ENCODE results near the gene PSD2.

The PSD2 gene

DNA sequence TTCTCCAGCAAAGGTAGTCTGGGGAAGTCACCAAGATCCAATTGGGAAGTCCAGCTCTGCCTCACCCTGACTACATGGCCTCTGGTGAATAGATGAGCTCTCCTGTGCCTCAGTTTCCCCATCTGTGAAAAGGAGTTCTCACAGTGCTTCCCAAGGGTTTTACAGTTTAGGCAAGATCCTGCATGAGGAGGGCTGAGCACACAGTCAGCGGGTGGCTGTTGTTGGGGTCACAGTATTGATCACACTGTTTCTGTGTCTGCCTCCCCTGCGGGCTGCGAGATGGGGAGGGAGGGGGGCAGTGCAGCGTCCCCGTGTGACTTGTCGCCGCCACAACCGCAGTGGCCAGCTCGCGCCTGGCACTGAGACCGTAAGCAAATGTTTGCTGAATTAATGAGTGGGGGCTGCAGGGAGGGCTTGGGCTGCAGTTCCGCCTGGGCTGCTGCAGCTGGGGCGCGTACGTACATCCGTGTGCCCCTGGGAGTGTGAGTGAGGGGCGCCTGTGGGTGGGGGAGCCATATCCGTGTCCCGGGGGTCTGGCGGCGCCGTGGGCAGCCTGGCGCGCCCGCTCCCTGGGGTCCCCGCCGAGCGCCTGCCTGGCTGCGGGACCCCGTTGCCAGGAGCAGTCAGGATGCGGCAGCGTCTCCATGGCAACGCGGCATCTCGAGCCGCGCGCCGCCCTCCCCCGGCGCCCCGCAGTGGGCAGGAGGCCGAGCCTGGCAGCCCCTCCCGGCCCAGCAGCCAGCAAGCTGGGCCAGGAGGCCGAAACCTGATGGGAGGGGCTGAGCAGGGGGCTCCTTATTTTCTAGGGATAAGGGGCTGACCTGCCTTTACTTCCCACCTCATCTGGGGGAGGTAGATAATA lies 31.4 kb upstream of the PSD2 start:
- DNase-seq = peak; percentile 62

DNA sequence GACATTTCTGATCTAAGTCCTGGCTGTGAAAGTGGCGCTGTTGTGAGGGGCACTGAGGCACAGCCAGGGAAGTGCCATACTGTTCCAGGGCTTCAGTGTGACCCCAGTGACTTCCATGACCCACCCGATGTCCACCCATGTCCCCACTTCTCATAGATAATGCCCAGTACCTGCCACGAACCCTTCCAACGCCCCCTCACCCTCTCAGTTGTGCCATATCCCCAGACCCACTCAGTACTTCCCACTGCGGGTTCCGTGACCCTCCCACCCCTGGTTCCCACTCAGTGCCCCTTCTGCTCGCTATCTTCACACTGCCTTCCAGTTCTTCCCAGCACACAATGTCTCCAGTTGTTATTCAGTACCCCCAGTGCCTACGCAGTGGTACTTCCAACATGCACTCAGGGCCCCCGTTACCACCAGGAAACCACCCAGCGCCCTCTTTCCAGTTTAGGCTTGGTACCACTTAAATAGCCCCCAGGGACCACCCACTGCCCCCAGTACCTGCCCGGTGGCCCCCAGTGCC lies 30.7 kb upstream of the PSD2 start:
- no peak for DNase-seq

- peak; percentile 77 for DNase-seq
These were observed 30.0 kb upstream of the PSD2 start for GRCh38 chr5:139765409-139766217.

DNA sequence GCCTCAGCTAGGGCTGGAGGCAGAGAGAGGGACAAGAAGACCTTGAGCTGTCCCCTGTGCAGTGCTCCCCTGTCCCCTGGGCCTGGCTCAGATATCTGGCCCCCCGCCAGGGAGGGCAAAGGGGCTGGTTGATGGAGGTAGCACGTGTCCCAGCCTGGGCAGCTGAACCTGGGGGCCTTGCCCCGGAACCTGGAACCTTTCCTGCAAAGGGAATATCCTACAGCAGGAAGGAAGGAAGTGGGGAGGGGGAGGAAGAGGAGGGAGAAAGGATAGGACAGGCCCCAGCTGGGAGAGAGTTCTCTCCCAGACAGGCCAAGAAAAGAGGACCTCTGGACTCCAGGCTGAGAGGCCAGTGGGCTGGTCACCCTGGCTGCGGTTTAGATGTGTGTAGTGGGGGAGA lies 27.6 kb upstream of the PSD2 start:
- DNase-seq = no peak

DNA sequence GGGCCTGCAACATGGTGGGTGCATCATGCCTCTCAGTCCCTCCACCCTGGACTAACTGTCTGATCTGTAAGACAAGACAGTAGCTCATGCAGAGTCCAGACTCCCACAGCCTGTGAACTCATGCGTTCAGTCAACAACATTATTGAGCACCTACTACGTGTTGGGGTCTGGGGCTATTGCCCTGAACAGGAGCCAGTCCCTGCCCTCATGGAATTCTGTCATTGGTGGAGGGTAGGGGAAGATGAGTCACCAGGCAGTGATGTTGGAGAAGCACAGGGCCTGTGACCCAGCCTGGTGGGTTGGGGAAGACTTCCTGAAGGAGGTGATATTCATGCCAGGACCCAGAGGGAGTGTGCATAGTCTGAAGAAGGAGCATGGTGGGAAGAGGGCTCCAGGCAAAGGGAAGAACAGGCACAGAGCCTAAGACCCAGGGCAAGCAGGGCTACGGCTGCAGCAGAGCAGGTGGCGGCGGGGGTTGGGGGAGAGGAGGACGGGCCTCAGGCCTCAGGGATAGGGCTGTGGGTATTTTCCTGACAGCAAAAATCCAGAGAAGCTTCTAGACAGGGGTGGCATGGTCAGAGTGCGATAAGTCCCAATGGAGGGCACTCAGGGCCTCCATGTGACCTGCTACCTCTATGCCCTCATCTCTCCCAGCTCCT lies 26.7 kb upstream of the PSD2 start:
- DNase-seq = no peak

DNA sequence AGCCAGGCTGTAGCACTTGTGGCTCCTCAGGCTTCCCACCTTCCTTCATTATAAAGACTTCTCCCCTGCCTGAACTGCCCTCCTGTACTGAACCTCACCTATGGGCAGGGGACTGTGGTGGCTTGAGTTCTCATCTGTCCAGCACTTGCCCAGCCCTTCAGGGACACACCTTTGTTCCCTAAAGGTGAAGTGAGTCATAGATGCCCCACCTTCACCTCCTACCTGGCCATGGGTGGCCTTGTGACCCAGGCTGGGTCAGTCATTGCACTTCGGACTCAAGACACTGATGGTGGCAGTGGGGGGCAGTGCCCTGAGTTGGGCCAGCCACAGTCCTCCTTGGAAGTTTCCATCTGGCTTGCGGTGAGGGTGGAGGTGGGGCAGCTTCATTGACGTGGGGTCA lies 26.1 kb upstream of the PSD2 start:
- no peak for DNase-seq

GRCh38 chr5:139770722-139771121 lies 24.9 kb upstream of the PSD2 start:
- DNase-seq = no peak

GRCh38 chr5:139772089-139772791 lies 23.4 kb upstream of the PSD2 start:
- no peak for DNase-seq

- no peak for DNase-seq
These were observed 22.5 kb upstream of the PSD2 start for GRCh38 chr5:139772927-139773690.

DNA sequence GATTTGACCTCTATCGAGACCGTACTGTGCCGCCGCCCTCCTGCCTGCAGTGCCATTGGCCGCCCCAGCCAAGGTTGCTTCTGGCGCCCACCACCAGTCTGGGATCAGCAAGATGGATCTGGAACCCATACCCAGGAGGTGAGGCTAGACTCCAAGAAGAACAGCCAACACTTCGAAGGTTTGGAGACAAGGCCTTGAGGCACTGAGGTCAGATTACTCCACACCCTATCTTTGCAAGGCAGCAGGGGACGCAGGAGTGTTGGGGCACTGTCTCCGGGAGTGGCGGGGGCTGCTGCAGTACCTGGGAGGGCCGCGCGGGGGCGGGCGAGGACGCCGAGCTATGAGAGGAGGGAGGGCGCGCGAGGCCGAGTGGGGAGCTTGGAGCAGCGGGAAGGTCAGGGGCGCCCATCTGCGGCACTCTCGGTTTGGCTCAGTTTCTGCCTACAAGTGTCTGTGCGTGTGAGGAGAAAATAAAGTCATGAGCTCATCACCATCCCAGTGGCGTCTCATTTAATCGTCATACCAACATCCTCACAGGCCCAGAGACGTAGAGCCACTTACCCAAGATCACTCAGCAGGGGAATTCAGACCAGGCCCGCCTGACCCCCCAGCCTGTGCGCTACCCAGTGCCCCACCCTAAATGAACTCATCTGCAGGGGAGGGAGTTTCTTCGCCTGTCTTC lies 20.5 kb upstream of the PSD2 start:
- no peak for DNase-seq

DNA sequence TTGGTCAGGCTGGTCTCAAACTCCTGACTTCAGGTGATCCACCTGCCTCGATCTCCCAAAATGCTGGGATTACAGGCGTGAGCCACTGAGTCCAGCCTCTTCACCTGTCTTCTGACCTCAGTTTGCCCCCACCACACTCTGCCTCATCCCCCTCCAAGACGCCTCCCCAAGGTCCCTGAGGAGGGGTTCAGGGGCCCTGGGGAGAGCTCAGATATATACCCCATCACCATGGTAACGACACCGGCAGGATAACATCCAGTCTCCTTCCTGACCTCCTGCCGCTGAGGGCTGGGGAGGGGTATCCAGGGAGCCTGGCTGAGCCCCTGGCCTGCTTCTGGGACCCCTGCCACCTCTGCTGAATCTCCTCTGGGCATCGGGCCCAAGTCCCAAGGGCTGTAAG lies 19.7 kb upstream of the PSD2 start:
- no peak for DNase-seq

- no peak for DNase-seq
These were observed 18.7 kb upstream of the PSD2 start for GRCh38 chr5:139776861-139777260.

DNA sequence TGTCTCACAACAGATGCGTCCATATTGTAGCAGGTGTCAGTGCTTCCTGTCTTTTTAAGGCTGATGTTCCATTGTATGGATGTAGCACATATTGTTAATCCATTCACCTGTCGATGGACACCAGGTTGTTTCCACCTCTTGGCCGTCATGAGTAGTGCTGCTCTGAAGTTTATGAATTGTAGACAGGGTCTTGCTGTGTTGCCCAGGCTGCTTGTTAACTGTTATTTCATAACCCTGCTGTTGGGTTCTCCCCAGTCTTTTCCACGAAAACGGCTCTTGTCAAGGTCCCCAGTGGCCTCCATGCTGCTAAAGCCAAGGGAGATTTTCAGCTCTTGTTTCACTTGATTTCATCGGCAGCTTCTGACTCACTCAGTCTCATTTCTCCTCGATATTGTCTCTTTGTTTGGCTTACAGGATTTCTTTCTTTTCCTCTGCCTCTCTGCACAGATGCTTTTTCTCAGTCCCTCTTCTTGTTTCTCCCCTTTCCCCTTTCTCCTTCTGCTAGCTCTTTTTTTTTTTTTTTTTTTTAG lies 12.1 kb upstream of the PSD2 start:
- DNase-seq = no peak

DNA sequence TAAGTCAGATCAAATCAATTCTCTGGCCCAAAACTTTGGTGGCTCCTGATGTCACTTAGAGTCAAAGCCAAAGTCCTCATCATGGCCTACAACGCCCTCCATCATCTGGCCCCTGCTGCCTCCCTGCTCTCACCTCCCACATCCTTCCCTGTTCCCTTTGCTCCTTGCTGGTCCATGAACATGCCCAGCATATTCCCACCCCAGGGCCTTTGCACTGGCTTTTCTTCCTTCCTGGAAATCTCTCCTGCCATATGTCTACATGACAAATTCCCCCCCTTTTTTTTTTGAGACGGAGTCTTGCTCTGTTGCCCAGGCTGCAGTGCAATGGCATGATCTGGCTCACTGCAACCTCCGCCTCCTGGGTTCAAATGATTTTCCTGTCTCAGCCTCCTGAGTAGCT lies 11.1 kb upstream of the PSD2 start:
- no peak for DNase-seq

GRCh38 chr5:139787257-139787567 lies 8.4 kb upstream of the PSD2 start:
- DNase-seq = no peak

DNA sequence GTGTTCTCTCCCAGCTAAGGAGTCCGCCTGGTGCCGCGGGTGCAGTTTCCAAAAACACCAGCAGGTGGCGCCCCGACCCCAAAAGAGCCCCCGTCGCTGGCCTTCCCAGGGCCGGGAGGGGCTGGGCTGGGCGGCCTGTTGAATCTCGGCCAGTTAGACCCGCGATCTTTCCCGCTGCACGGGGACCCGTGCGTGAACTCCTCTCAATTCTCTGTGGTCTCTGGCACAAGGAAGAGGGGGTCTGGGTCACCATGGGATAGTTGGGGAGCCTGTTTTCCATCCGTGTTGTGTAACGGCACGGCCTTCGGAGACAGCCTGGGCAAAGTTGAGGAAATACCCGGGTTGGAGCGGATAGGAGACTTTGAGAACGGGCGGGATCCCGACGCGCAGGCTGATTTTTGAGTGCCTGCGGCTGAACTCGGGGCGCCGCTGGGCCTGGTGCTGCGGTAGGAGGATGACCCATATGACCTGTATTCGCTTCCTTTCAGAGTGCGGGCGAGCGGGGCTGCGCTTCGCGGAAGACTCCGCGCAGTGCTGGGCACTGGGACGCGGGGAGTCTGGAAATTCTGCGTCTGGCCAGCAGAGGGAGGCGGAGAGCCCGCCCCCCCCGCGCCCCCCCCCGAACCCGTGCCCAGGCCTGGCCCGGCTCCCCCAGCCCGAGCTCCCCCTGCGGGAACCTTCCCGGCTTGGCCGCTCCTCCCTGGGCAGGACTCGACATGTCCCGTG lies 7.9 kb upstream of the PSD2 start:
- peak; percentile 48 for DNase-seq

DNA sequence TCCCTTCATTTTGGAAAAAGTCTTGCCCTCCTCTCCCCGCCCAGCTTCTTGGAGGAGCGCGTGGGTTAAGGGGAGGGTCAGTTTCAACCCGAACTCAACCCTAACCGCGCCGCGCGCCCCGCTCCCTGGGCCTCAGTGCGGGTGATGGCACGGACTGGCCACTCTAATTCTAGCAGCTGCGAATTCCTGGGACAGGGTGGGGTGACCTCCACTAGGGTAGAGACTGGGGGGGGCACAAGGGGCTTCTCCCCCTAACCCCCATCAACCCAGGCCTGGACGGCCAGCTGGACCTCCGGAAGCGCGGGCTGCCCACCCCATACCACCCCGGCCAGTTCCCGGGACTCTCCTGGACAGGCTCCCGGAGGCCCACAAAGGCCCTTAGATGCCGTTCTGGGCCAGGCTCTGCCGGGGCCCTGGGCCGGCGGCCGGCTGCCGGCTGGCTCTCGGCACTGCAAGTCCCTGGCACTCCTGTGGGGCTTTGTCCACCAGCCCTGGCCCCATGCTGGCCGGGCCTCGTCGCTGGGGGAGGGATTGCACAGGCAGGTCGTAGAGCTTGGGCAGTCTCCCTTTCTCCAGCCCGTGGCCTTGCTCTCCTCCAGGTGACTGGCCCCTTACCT lies 7.2 kb upstream of the PSD2 start:
- DNase-seq = no peak

GRCh38 chr5:139789116-139789844 lies 6.3 kb upstream of the PSD2 start:
- no peak for DNase-seq

- no peak for DNase-seq
These were observed 5.8 kb upstream of the PSD2 start for GRCh38 chr5:139789845-139790189.

GRCh38 chr5:139792218-139792617 lies 3.4 kb upstream of the PSD2 start:
- DNase-seq = no peak
